IMR-90 (cell line): ENCODE results near the gene DBNDD2.

Experiments used
- BHLHE40 ChIP-seq: fragments of 150-350 bp; IDR thresholded peaks from 2 replicates; pipeline ENCODE4 v1.6.1; 2016; ENCODE audit warnings: mild to moderate bottlenecking, low read depth, low read length
- CEBPB ChIP-seq: IDR thresholded peaks from 2 replicates; pipeline ENCODE4 v1.6.1; 2012; ENCODE audit warnings: low read depth, low read length, improper control_type of control experiment
- MAFK ChIP-seq: IDR thresholded peaks from 2 replicates; pipeline ENCODE4 v1.6.1; 2012; ENCODE audit warnings: low read depth, low read length, improper control_type of control experiment
- MXI1 ChIP-seq: IDR thresholded peaks from 2 replicates; pipeline ENCODE4 v1.6.1; 2012; ENCODE audit warnings: low read depth, mild to moderate bottlenecking, low read length, moderate library complexity, borderline replicate concordance
- POLR2A ChIP-seq: IDR thresholded peaks from 2 replicates; pipeline ENCODE4 v1.6.1; 2012; ENCODE audit warnings: mild to moderate bottlenecking, low read depth, low read length
- RAD21 ChIP-seq: IDR thresholded peaks from 2 replicates; pipeline ENCODE4 v1.6.1; 2012; ENCODE audit warnings: low read length, improper control_type of control experiment
- RCOR1 ChIP-seq: IDR thresholded peaks from 2 replicates; pipeline ENCODE4 v1.6.1; 2012; ENCODE audit warnings: mild to moderate bottlenecking, low read length, improper control_type of control experiment; ENCODE audit not compliant: insufficient replicate concordance
- RFX5 ChIP-seq: IDR thresholded peaks from 2 replicates; pipeline ENCODE4 v1.8.0; 2012; ENCODE audit warnings: low read depth, mild to moderate bottlenecking, low read length, moderate library complexity
- SMC3 ChIP-seq: fragments of 150-350 bp; IDR thresholded peaks from 2 replicates; pipeline ENCODE4 v1.6.1; 2016; ENCODE audit warnings: low read depth, mild to moderate bottlenecking, antibody characterized with exemption, low read length, moderate library complexity
- TF ChIP-seq, protein P1 (sequence below): conservative IDR thresholded peaks from 2 replicates; pipeline ENCODE4 v1.5.1; 2012; ENCODE audit warnings: mild to moderate bottlenecking, low read depth, low read length, improper control_type of control experiment
- TF ChIP-seq, protein P2 (sequence below): fragments of 150-350 bp; IDR thresholded peaks from 2 replicates; pipeline ENCODE4 v1.6.1; 2017; ENCODE audit warnings: mild to moderate bottlenecking, antibody characterized with exemption, low read length, low read depth
- TF ChIP-seq, protein P3 (sequence below): fragments of 150-350 bp; IDR thresholded peaks from 2 replicates; pipeline ENCODE4 v1.6.1; 2016; ENCODE audit warnings: low read depth, mild to moderate bottlenecking, low read length, moderate library complexity, borderline replicate concordance

DNA sequence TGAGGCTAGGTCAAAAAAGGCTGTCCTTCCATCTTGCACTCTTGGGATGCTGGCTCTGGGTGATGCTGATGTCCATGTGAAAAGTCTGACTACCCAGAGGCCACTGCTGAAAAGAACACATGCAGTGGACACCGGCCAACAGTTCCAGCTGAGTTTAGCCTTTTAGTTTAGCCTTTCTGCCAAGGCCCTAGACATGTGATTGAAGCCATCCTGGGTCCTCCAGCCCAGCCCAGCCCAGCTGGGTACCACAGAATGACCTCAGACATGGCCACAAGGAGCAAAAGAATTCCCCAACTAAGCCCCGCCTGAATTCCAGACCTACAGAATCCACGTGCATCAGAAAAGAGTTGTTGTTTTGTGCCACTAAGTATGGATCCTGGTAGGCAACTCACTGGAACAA, 25.2 kb downstream of the DBNDD2 start:
- TF ChIP-seq, protein P1, sequence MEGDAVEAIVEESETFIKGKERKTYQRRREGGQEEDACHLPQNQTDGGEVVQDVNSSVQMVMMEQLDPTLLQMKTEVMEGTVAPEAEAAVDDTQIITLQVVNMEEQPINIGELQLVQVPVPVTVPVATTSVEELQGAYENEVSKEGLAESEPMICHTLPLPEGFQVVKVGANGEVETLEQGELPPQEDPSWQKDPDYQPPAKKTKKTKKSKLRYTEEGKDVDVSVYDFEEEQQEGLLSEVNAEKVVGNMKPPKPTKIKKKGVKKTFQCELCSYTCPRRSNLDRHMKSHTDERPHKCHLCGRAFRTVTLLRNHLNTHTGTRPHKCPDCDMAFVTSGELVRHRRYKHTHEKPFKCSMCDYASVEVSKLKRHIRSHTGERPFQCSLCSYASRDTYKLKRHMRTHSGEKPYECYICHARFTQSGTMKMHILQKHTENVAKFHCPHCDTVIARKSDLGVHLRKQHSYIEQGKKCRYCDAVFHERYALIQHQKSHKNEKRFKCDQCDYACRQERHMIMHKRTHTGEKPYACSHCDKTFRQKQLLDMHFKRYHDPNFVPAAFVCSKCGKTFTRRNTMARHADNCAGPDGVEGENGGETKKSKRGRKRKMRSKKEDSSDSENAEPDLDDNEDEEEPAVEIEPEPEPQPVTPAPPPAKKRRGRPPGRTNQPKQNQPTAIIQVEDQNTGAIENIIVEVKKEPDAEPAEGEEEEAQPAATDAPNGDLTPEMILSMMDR, result no peak
- TF ChIP-seq SMC3 (no peak), POLR2A (no peak), BHLHE40 (no peak), MXI1 (no peak), RFX5 (no peak), CEBPB (no peak), MAFK (no peak), RCOR1 (no peak), RAD21 (no peak)
- TF ChIP-seq, protein P2, sequence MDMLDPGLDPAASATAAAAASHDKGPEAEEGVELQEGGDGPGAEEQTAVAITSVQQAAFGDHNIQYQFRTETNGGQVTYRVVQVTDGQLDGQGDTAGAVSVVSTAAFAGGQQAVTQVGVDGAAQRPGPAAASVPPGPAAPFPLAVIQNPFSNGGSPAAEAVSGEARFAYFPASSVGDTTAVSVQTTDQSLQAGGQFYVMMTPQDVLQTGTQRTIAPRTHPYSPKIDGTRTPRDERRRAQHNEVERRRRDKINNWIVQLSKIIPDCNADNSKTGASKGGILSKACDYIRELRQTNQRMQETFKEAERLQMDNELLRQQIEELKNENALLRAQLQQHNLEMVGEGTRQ, result no peak
- TF ChIP-seq, protein P3, sequence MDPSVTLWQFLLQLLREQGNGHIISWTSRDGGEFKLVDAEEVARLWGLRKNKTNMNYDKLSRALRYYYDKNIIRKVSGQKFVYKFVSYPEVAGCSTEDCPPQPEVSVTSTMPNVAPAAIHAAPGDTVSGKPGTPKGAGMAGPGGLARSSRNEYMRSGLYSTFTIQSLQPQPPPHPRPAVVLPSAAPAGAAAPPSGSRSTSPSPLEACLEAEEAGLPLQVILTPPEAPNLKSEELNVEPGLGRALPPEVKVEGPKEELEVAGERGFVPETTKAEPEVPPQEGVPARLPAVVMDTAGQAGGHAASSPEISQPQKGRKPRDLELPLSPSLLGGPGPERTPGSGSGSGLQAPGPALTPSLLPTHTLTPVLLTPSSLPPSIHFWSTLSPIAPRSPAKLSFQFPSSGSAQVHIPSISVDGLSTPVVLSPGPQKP, result no peak
